Hippocampal formation (tissue), 2 donors: Measurements from ENCODE around the gene SRCAP.

ENCODE experiments used
- DNase-seq, 2 donors: peaks; one replicate each; lab custom pipeline; 2025; lab: John Stamatoyannopoulos, UW

Gene SRCAP

DNA sequence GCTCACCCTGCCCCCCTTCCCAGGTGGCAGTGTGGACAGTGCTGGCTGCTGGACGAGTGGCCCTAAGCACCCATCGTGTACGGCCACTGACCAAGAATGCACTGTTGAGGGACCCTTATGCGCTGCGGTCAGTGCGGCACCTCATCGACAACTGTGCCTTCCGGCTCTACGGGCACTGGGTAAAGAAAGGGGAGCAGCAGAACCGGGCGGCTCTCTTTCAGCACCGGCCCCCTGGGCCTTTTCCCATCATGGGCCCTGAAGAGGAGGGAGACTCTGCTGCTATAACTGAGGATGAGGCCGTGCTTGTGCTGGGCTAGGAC is 57.8 kb downstream of the SRCAP start:
- DNase-seq, result no peak

DNA sequence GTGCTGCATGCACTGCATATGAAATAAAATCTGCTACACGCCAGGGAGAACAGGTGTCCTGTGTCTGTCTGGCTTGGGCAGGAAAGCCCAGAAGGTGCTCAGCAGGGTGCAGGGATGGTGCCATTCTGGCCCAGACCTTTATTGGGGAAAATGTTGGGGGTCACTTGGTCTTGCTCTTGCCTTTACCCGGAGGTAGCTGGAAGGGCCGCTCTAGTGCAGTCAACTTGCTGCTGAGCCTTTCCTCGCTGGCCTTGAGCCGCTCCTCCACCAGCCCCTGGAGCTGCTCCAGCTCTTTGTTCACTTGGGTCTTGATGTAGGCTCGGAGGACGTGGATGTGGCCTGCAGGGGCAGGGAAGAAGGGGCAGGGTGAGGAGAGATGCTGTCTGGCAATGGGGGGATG is 58.3 kb downstream of the SRCAP start:
- DNase-seq, result no peak

DNA sequence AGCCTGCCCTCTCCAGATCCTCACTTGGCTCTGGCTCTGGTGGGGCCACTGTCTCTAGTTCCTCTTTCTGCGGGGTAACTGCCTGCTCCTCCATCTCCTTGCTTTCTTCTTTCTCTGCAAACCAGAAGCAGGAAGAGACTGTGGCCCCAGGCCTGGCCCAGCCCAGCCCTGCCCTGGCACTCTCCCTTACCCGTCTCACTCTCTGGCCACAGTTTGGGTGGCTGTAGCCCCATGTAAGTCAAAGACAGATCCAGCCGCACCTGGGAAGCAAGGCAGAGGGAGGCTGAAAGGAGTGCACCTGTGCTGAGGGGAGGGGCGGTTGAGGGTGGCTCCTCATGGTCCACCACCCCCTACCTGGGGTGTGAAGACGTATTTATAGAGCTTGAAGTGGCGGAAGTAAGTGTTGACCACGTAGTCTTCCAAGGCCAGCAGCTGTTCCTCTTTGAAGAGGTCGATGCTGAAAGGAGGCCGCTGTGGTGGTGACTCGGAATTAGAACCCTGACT is 60.1 kb downstream of the SRCAP start:
- peak in 1 of 2 donors; percentile 8 for DNase-seq

DNA sequence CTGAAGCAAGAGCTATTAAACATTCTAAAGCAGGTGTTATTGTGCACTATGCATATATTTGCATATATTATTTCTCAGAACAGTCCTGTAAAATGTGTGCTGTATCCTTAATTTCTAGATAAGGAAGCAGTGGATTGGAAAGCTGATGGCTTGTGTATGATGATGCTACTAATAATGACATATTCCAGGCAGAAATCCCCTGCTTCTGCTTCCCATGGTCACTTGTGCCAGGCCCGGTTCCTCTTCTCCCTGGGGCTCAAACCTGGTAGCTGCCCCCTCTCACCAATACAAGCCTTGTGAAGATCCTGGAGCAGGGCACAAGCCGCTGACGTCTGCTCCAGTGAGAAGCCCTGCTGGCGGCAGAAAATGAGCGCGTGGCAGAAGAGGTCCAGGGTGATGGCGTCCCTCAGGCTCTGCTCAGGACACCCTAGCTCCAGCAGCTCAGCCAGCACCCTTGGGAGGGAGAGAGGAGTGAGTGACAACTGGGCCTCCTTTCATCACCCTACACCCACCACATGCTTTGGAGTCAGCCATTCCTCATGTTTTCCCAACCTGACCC is 61.1 kb downstream of the SRCAP start:
- DNase-seq, result no peak

DNA sequence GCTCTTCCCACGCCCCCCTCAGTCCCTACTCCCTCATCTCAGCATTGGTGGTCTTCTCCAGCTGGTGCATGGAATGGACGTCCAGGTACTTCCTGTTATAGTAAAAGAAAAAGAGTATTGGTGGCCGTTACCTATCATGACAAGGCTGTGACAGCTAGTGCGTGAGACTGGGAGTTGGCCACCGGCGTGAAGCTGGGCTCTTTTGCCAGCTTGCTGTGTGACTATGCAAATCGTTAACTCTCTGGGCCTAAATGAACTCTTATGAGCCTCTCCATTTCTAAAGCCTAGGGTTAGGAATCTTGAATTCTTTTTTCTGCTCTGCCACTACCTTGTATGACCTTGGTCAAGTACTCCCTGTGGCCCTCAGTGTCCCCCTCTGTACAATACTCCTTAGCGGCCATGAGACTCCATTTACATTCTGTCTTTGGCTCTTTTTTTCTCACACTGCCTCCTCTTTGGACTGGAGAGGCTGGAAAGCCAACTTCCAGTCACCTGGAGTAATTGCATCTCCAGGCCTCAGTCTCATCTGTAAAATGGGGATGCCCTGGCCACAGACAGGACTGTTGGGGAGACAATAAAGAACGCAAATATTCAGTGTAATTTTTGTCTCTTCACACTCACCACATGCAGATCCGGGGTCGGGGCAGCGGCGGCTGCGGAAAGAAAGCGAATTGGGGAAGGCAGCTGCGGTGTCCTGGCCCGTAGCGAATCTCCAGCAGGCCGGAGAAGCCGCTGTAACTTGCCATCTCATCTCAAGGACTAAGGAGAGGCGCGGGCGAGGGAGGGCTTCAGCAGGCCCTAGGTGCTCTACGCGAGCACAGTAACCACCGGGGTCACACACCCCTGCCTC is 61.8 kb downstream of the SRCAP start:
- DNase-seq, result no peak

DNA sequence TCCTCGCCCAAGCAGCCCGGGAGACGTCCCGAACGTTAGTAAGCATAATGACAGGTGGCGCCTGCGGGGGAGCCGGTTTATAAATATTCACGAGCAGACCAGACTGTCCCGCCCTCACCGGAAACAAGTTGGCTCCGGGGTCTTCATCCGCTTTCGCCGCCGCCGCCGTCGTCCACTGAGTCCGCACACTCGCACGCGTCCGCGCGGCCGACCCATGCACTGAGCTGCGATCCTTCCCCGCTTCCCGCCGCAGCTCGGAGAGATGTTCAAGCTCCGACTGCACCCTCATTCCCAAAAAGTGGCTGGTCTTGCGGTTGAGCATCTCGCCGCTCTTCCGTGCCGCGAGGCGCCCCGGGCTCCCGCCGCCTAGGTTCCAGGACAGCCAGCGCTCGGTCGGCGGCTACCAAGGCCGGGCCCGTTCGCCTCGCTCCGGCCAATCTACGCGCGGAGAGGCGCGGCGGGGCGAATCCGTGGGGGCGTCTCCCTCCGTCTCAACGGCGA is 62.5 kb downstream of the SRCAP start:
- DNase-seq, result no peak

DNA sequence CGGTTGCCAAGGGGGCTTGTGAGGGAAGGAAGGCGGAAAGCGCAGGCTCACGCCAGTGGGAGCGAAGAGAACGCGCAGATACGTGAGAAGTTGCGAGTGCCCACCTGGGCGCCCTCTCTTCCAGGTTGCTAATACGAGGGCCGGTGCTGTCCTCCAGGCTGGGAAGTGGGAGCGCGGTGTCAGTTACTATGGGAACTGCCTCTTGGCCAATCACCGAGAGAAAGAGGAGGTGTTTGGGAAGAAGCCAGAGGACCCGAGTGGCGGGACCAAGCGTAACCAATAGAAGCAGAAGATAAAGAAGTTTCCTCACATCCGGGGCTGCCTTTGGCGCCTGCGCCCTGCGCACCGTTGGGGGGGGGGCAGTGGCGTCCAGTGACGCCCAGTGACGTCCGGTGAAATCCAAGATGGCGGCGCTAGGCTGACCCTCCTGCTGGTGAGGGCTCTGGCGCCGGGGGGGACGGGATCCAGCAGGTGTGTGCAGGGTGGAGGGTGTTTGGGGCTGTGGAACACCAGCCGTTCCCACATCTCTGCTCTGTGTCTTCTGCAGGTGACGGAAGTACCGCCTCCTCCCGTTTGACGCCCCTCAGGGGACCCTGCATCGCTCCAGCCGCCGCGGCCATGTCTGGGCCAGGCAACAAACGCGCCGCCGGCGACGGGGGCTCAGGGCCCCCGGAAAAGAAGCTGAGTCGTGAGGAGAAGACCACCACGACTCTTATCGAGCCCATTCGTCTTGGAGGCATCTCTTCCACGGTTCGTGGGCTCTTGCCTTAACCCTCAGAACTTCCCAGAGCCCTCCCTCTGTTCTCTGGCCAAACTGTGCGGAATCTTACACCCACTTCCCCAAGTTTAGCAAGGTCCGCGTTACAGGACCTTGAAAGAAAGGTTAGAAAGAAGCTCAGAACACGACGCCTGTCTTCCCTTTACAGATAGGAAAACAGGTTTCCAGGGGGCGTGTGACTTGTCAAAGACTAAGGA is 63.2 kb downstream of the SRCAP start, which contains the start of the genes CFAP119 and RNF40:
Gene CFAP119, minus strand, starts transcription at position 135 of the 975 bp plus-strand sequence. CDS start 314 bp downstream, outside the sequence.
Gene RNF40, plus strand, starts transcription at position 395 of the 975 bp plus-strand sequence. Its CDS starts 224 bp downstream, at position 619.
- peak; percentile 95 to 97 for DNase-seq

DNA sequence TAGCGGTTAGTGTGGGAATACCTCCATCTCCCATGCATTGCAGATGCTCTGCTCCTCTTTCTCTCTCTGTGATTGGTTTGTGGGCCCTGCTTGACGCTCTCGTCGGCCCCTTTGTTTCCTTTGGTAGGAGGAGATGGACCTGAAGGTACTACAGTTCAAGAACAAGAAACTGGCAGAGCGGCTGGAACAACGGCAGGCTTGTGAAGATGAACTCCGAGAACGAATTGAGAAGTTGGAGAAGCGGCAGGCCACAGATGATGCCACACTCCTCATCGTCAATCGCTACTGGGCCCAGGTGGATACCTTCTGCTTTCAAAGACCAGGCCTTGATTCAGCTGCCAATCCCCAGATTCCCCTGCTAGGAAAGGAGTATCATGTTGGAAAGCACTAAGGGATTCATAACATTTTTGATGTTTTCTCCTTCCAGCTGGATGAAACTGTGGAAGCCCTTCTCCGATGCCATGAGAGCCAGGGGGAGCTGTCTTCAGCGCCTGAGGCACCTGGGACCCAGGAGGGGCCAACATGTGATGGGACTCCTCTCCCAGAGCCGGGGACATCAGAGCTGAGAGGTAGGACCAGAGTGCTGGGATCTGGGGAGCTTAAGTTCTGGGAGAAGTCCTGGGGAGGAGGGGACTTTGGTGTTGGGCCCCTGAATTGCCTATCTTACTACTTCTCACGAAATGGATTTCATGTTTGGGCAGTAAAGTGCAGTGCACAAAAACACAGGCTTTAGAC is 64.2 kb downstream of the SRCAP start:
- DNase-seq, result no peak

DNA sequence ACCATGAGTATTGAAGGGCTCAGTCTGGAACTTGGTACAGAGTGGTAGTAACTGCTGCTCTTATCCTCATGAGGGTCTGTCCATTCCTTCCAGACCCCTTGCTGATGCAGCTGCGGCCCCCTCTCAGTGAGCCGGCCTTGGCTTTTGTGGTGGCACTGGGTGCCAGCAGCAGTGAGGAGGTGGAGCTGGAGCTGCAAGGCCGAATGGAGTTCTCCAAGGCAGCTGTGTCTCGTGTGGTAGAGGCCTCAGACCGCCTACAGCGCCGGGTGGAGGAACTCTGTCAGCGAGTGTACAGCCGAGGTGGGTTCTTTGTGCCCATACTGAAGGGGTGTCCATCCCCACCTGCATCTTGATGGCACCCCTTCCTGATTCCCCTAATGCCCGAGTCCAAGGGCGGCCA is 65.1 kb downstream of the SRCAP start:
- no peak for DNase-seq

DNA sequence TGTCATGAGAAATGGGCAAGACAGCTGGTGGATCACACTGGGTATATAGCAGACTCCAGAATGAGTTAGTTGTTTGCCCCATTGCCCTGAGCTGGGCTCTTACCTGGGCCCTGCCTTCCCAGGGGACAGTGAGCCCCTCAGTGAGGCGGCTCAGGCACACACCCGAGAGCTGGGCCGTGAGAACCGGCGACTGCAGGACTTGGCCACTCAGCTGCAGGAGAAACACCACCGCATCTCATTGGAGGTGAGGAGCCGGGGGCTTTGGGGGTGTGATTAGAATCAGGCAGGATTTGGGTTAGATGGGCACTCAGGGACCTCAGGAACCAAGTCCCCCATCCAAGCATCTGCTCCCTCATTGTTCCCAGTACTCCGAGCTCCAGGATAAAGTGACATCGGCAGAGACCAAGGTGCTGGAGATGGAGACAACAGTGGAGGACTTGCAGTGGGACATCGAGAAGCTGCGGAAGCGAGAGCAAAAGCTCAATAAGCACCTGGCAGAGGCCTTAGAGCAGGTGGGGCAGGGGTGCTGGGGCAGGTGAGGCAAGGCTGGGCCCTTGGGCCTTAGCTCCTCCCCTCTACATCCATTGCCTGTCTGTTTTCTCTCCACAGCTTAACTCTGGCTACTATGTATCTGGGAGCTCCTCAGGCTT is 66.0 kb downstream of the SRCAP start:
- no peak for DNase-seq

DNA sequence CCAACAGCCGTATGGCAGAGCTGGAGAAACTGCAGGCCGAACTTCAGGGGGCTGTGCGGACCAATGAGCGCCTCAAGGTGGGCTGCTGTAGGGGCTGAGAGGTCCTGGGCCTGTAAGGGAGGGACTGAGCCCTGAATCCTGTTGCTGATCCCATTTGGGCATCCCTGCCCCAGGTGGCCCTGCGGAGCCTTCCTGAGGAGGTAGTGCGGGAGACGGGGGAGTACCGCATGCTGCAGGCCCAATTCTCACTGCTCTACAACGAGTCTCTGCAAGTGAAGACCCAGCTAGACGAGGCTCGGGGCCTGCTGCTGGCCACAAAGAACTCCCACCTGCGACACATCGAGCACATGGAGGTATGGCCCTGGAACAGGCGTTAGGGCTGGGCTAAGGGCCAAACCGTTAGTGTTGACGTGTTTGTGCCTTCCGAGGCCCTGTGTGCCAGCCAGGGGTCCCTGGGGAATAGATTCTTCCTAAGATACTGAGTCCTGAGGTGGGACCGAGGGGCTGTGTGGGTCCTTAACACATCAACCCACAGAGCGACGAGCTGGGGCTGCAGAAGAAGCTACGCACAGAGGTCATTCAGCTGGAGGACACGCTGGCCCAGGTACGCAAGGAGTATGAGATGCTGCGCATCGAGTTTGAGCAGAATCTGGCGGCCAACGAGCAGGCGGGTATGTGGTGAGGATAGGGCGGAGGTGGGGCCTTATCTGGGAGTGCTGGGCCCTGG is 67.4 kb downstream of the SRCAP start:
- DNase-seq, result no peak

DNA sequence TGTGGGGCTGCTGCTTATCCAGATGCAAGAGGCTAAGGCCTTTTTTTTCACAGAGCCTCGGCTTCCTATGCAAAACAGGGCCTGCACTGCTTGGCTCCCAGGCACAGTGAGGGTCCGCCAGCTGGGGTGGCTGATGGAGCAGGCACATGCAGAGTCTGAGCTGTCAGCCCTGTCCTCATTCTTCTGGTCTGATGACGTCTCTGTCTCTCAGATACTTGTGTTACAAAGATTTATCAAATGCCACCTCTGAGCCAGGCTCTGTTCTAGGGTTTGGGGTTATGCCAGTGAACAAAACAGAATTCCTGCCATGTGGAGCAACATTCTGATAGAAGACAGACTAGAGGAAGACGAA is 67.9 kb downstream of the SRCAP start:
- DNase-seq, result no peak

DNA sequence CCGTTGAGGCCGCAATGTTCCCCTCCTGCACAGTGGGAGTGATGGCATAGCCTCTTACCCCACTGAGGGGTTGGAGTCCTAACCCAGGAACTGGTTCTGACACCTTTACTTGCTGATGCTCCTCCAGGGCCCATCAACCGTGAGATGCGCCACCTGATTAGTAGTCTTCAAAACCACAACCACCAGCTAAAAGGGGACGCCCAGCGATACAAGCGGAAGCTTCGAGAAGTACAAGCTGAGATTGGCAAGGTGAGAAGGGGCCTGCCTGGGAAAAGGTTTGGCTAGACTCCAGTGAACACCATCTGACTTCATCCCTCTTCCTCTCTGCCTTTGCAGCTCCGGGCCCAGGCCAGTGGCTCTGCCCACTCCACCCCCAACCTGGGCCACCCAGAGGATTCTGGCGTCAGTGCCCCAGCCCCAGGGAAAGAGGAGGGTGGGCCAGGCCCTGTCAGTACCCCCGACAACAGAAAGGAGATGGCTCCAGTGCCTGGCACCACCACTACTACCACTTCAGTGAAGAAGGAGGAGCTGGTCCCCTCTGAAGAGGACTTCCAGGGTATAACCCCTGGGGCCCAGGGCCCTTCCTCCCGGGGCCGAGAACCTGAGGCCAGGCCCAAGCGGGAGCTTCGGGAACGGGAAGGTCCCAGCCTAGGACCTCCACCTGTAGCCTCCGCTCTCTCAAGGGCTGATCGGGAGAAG is 68.9 kb downstream of the SRCAP start:
- no peak for DNase-seq

DNA sequence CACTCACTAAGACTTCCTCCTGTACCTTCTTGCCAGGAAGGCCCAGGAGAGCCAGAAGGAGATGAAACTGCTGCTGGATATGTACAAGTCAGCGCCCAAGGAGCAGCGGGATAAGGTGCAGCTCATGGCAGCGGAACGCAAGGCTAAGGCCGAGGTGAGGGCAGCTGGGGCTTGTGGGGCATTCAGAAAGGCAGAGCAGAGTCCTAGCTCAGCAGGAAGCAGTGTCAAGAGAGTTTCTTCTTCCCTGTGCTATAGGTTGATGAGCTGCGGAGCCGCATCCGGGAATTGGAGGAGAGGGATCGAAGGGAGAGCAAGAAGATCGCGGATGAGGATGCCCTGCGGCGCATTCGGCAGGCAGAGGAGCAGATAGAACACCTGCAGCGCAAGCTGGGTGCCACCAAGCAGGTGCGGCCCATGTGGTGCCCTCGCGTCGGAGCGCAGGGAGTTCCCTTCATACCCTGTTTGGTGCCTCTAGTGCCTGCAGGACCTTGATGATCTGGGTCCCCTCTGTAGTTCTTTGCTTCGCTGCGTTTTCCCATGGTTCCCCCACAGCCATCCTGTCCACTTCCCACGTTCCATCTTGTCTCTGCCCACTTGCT is 69.7 kb downstream of the SRCAP start:
- DNase-seq, result no peak

DNA sequence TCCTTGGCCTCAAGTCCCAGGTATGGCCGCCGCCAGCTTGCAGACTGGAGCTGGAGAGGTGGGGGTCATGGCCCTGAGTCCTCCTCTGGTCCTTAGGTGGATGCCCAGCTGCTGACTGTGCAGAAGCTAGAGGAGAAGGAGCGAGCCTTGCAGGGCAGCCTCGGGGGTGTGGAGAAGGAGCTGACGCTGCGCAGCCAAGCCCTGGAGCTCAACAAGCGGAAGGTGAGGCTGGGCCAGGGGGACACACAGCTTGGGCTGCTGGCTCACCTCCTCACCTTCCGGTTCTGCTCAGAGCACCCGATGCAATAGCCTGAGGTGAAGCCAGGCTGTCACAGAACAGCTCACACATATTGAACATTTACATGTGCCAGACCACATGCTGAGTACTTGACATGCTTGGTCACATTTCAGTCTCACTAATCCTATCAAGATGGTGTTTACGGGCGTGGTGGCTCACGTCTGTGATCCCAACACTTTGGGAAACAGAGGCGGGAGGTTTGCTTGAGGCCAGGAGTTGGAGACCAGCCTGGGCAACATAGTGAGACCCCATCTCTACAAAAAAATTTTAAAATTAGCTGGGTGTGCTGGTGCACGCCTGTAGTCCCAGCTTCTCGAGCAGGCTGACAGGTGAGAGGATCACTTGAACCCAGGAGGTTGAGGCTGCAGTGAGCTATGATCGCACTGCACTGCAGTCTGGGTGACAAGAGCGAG is 70.6 kb downstream of the SRCAP start:
- DNase-seq, result no peak

DNA sequence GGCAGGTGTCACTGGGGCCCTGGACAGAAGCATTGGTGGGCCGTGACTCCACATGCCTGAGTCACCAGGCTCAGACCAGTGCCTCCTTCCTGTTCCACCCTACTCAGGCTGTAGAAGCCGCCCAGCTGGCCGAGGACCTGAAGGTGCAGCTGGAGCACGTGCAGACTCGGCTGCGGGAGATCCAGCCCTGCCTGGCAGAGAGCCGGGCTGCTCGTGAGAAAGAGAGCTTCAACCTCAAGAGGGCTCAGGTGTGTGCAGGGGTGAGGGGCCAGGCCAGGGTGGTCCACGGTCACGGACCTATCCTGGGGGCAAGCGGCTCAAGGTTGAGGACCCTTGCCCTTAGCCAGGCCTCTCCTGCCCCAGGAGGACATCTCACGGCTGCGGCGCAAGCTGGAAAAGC is 72.8 kb downstream of the SRCAP start:
- no peak for DNase-seq

DNA sequence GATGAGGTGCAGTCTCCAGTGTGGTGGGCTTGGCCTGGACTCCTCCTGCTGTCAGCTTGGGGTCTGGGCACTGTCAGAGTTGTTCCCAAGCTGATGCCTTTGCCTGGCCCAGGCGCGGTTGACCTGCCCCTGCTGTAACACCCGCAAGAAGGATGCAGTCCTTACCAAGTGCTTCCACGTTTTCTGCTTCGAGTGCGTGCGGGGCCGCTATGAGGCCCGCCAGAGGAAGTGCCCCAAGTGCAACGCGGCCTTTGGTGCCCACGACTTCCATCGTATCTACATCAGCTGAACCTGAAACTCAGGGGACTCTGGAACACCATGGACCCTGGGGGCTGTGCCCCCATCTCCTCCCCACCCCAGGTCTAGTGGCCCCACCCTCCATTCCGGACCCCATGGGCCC is 74.9 kb downstream of the SRCAP start:
- no peak for DNase-seq

DNA sequence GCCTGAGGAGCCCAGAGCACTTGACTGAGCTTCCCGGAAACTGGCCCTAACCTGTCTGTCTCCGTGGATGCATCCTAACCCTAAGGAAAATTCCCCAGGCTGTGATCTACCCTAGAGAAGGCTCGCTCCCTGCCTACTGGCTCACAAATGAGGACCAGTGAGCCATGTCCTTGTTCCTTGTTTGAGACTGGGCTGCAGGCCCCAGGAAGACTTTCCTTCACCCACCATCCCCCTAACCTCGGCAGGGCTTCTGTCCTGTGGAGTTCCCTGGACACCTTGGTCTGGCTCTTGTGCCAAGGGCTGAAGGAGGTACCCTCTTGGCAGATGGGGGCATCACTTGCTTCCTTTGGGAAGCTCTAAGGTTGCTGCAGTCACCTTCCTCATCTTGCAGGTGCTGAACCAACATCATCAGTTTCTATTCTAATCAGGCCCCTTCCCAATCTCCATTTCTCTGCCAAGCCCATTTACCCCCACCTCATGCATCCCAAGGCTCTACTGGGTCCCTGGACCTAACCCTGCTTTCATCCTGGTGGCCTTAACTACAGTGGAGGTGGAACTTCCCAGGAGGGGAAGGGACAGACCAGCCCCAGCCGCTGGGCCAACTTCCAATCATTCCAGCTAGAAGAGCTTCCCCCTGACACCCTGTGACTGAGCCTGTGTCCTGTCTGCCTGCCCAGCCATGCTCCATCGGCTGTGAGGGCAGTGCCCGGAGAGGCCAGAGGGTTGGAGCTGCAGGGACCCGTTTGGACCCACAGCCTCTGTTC is 75.6 kb downstream of the SRCAP start:
- no peak for DNase-seq
